SU-DHL-6 (cell line): ENCODE results near the gene PPM1N.

Experiments
- H2AFZ ChIP-seq: fragments of 200-600 bp; sonication (generic); 2 replicates; pipeline ENCODE4 v1.6.1; 2014; ENCODE audit warnings: low read depth, mild to moderate bottlenecking, moderate library complexity, mixed read lengths, antibody characterized with exemption, low read length; ENCODE audit not compliant: severe bottlenecking
- H3F3A ChIP-seq: fragments of 200-600 bp; shearing (Covaris generic); 2 replicates; pipeline ENCODE4 v1.6.0; 2016; ENCODE audit warnings: antibody characterized with exemption, mild to moderate bottlenecking; ENCODE audit not compliant: insufficient read depth
- H3K27ac ChIP-seq: fragments of 200-600 bp; sonication (generic); 2 replicates; pipeline ENCODE4 v1.5.1; 2016; ENCODE audit warnings: low read depth, mild to moderate bottlenecking, low read length, moderate library complexity, mixed read lengths
- H3K27me3 ChIP-seq: fragments of 200-600 bp; sonication (generic), shearing (Covaris generic); 2 replicates; pipeline ENCODE4 v1.6.0; 2014; ENCODE audit warnings: mild to moderate bottlenecking, low read length
- H3K36me3 ChIP-seq: fragments of 200-600 bp; sonication (generic); 2 replicates; pipeline ENCODE4 v1.6.1; 2014; ENCODE audit warnings: mild to moderate bottlenecking, low read length, mixed read lengths
- H3K4me2 ChIP-seq: fragments of 300-600, 200-600 bp; shearing (Covaris generic), sonication (generic); 2 replicates; pipeline ENCODE4 v1.6.0; 2014; ENCODE audit warnings: low read length, low read depth, mild to moderate bottlenecking; ENCODE audit not compliant: poor library complexity, severe bottlenecking
- H3K4me3 ChIP-seq: fragments of 200-600 bp; sonication (generic); 2 replicates; pipeline ENCODE4 v1.5.1; 2014; ENCODE audit warnings: antibody characterized with exemption, low read length, mild to moderate bottlenecking, mixed read lengths; ENCODE audit not compliant: insufficient read depth, poor library complexity, severe bottlenecking
- H3K79me2 ChIP-seq: fragments of 200-600 bp; sonication (generic); 2 replicates; pipeline ENCODE4 v1.6.1; 2014; ENCODE audit warnings: mild to moderate bottlenecking, low read length, moderate library complexity; ENCODE audit not compliant: insufficient read depth
- H3K9ac ChIP-seq: fragments of 200-600 bp; sonication (generic); 2 replicates; pipeline ENCODE4 v1.7.0; 2014; ENCODE audit warnings: mild to moderate bottlenecking, low read length
- H3K9me2 ChIP-seq: fragments of 200-600 bp; sonication (generic); replicated peaks from 2 replicates; pipeline ENCODE4 v1.6.1; 2014; ENCODE audit warnings: low read length; ENCODE audit not compliant: insufficient read depth
- H3K9me3 ChIP-seq: fragments of 200-600 bp; sonication (generic); 2 replicates; pipeline ENCODE4 v1.6.1; 2014; ENCODE audit warnings: low read length, mixed read lengths; ENCODE audit not compliant: insufficient read depth
- H4K20me1 ChIP-seq: fragments of 200-600 bp; sonication (generic); 2 replicates; pipeline ENCODE4 v1.6.1; 2014; ENCODE audit warnings: low read depth, mild to moderate bottlenecking, antibody characterized with exemption, low read length, moderate library complexity, mixed read lengths
- CTCF ChIP-seq: fragments of 200-600 bp; sonication (generic); IDR thresholded peaks from one replicate; pipeline ENCODE4 v1.5.1; 2017; ENCODE audit warnings: antibody characterized with exemption, mild to moderate bottlenecking, low read length, moderate library complexity; ENCODE audit not compliant: insufficient read depth, poor library complexity, severe bottlenecking
- EZH2phosphoT487 ChIP-seq: fragments of 200-600 bp; sonication (generic), shearing (Covaris generic); conservative IDR thresholded peaks from 2 replicates; pipeline ENCODE4 v1.6.1; 2018; ENCODE audit warnings: mild to moderate bottlenecking, antibody characterized with exemption, low read length, moderate library complexity, mixed read lengths

PPM1N gene

DNA sequence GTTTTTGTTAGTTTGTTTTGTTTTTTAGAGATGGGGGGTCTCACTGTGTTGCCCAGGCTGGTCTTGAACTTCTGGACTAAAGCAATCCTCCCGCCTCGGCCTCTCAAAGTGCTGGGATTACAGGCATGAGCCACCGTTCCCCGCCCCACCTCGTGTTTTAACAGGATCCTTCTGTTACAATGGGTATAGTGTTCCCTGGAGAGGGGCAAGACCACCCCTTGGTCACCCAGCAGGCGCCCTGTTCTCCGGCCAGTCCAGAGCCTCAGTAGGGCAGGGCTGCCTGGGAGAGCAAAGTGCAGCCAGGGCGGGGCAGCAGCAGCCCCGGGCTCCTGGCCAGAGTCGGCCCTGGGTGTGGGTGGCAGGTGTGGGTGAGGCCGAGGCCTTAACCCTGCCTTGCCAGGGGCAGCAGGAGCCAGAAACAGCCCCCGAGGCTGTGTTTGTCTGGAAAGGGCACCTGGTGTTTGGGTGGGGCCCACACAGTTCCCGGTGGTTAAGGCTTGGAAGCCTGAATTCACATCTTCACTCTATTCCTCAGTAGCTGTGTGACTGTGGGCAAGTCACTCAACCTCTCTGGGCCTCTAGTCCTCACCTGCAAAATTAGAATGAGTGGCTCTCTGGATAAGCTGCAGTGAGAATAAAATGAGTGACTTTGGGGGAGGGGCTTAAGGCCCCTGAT is 16.3 kb downstream of the PPM1N start:
- Histone ChIP-seq H3K9me3 (no peaks in the 10 kb centered on the region), H3K4me3 (no peak overlapping the region), H3K36me3 (no peaks in the 10 kb centered on the region), H3K79me2 (peaks cover 30% of the 10 kb centered on the region; the same call in 1 of the 2 replicates), H2AFZ (no peak overlapping the region), H3K9ac (peak overlapping the region; percentile 1; the same call in 1 of the 2 replicates), H3K4me2 (peak overlapping the region; percentile 34), H3K27ac (peak overlapping the region; percentile 79), H4K20me1 (no peaks in the 10 kb centered on the region), H3K9me2 (no peaks in the 10 kb centered on the region), H3F3A (peaks cover 16% of the 10 kb centered on the region), H3K27me3 (no peaks in the 10 kb centered on the region)
- no peak for TF ChIP-seq CTCF
- no peak for TF ChIP-seq EZH2phosphoT487

DNA sequence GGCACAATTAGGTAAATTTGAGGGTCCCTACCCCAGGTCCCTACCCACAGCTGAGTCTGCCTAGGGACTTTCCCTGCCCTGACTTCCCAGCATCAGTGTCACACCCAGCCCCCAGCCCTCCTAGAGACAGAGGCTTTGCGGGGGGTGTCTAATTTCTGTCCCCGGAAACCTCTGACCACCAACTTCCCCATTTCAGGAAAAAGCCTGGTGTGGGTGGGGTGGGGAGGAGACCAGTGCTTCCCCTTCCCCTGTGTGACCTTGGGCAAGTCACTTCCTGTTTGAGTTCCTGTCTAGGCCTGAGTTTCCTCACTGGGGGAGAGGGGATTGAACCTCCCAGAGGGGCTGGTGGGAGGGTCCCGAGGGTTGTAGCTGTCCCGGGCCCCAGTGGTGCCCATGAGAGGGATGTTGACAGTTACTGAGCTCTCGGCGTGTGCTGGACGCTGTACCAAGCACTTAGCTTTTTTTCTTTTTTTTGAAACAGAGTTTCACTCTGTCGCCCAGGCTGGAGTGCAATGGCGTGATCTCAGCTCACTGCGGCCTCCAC is 16.9 kb downstream of the PPM1N start:
- Histone ChIP-seq H3K9me2 (no peaks in the 10 kb centered on the region), H3K4me2 (peak overlapping the region; percentile 34), H2AFZ (no peak overlapping the region), H3K4me3 (no peak overlapping the region), H3K27ac (peak overlapping the region; percentile 79), H3K9me3 (no peaks in the 10 kb centered on the region), H3F3A (peaks cover 10% of the 10 kb centered on the region), H3K79me2 (peaks cover 25% of the 10 kb centered on the region; the same call in 1 of the 2 replicates), H4K20me1 (no peaks in the 10 kb centered on the region), H3K36me3 (no peaks in the 10 kb centered on the region), H3K9ac (peak overlapping the region; percentile 1; the same call in 1 of the 2 replicates), H3K27me3 (no peaks in the 10 kb centered on the region)
- TF ChIP-seq CTCF (no peak), EZH2phosphoT487 (no peak)

- Histone ChIP-seq H3K9me3 (no peaks in the 10 kb centered on the region), H3K9ac (0 out of 2 replicates have a peak overlapping the region, but pooled peaks have one; percentile 1), H3F3A (peaks cover 10% of the 10 kb centered on the region), H3K9me2 (no peaks in the 10 kb centered on the region), H3K4me3 (no peak overlapping the region), H3K36me3 (no peaks in the 10 kb centered on the region), H3K79me2 (peaks cover 18% of the 10 kb centered on the region; the same call in 1 of the 2 replicates), H3K27ac (peak overlapping the region; percentile 79), H3K27me3 (no peaks in the 10 kb centered on the region), H3K4me2 (no peak overlapping the region), H2AFZ (no peak overlapping the region), H4K20me1 (no peaks in the 10 kb centered on the region)
- TF ChIP-seq CTCF (no peak), EZH2phosphoT487 (no peak)
Observed at GRCh38 chr19:45515807-45516401, 17.7 kb downstream of the PPM1N start.
